GM12874 (cell line): ENCODE data around the gene NUP205.
A peak's percentile ranks its signal among the peaks of the same experiment; 100 is the strongest.

ENCODE experiments used
- CTCF ChIP-seq: IDR thresholded peaks from 2 replicates; pipeline ENCODE4 v1.5.1; 2011; ENCODE audit warnings: low read depth, mild to moderate bottlenecking, control low read depth, low read length, moderate library complexity; ENCODE audit not compliant: insufficient read depth

NUP205 gene

GRCh38 chr7:135552148-135552547, 5.6 kb upstream of the NUP205 start:
- TF ChIP-seq CTCF: no peak

GRCh38 chr7:135553346-135553745, 4.4 kb upstream of the NUP205 start:
- TF ChIP-seq CTCF: no peak

GRCh38 chr7:135558337-135558767, 635 bp downstream of the NUP205 start:
- peak; percentile 48 for TF ChIP-seq CTCF

- TF ChIP-seq CTCF: no peak
These were observed 1.2 kb downstream of the NUP205 start for GRCh38 chr7:135558881-135559280.

GRCh38 chr7:135560631-135561030, 2.9 kb downstream of the NUP205 start:
- no peak for TF ChIP-seq CTCF

- no peak for TF ChIP-seq CTCF
These were observed 5.0 kb downstream of the NUP205 start for GRCh38 chr7:135562720-135563119.

GRCh38 chr7:135571834-135572233, 14.1 kb downstream of the NUP205 start:
- no peak for TF ChIP-seq CTCF

GRCh38 chr7:135573541-135573940, 15.8 kb downstream of the NUP205 start:
- no peak for TF ChIP-seq CTCF
